ENCODE measurements around the gene SDC3. TPM values are rescaled to one million over a fixed set of nuclear protein-coding genes. Genes with fewer than 3 reads are reported as not detected.

The SDC3 gene
- total RNA-seq, 1 donor from 2014 or later = 23.0 TPM

GRCh38 chr1:30900486-30900885 is 8.1 kb downstream of the SDC3 start:
- peaks cover 20% of the 10 kb centered on the region for H3K4me1 ChIP-seq
- H3K27ac ChIP-seq = no peak overlapping the region
- Mint-ChIP-seq H3K4me1 (peaks cover 49% of the 10 kb centered on the region), H3K27me3 (ENCODE audit: insufficient read depth, low read depth) (peaks cover 2% of the 10 kb centered on the region), H3K27ac (no peak overlapping the region), H3K9me3 (no peaks in the 10 kb centered on the region), H3K4me3 (no peak overlapping the region), H3K36me3 (no peaks in the 10 kb centered on the region)
- no peak overlapping the region for H2AFZ ChIP-seq (replicated peaks)
- TF ChIP-seq EZH2 (IDR thresholded peaks at IDR 0.05) (no peak), CTCF (IDR thresholded peaks at IDR 0.05) (no peak), EZH2phosphoT487 (IDR thresholded peaks at IDR 0.05) (no peak)
- H3K9me3 ChIP-seq (ENCODE audit: low read depth) = no peaks in the 10 kb centered on the region
- H3K4me2 ChIP-seq = no peak overlapping the region
- peaks cover 52% of the 10 kb centered on the region for H4K20me1 ChIP-seq (ENCODE audit: low read depth)
- H3K27me3 ChIP-seq = no peaks in the 10 kb centered on the region
- DNase-seq (ENCODE audit: low spot score) = no peak
- no peaks in the 10 kb centered on the region for H3K36me3 ChIP-seq
- no peak overlapping the region for H3K9ac ChIP-seq
- peaks cover 37% of the 10 kb centered on the region for H3F3A ChIP-seq (ENCODE audit: low read depth)
- H3K4me3 ChIP-seq = no peak overlapping the region
- peaks cover 32% of the 10 kb centered on the region for H3K79me2 ChIP-seq (ENCODE audit: low read depth)

GRCh38 chr1:30899577-30900389 is 8.8 kb downstream of the SDC3 start:
- H3K4me2 ChIP-seq = no peak overlapping the region
- H3K36me3 ChIP-seq = no peaks in the 10 kb centered on the region
- Mint-ChIP-seq H3K4me1 (peaks cover 53% of the 10 kb centered on the region), H3K27ac (no peak overlapping the region), H3K4me3 (no peak overlapping the region), H3K36me3 (no peaks in the 10 kb centered on the region), H3K9me3 (no peaks in the 10 kb centered on the region), H3K27me3 (ENCODE audit: insufficient read depth, low read depth) (peaks cover 2% of the 10 kb centered on the region)
- peaks cover 27% of the 10 kb centered on the region for H3K79me2 ChIP-seq (ENCODE audit: low read depth)
- no peak overlapping the region for H3K27ac ChIP-seq
- TF ChIP-seq CTCF (IDR thresholded peaks at IDR 0.05) = no peak
- peaks cover 42% of the 10 kb centered on the region for H3F3A ChIP-seq (ENCODE audit: low read depth)
- no peak overlapping the region for H3K4me3 ChIP-seq
- H3K27me3 ChIP-seq = no peaks in the 10 kb centered on the region
- no peak overlapping the region for H2AFZ ChIP-seq (replicated peaks)
- DNase-seq (ENCODE audit: low spot score) = no peak
- no peak overlapping the region for H3K9ac ChIP-seq
- no peaks in the 10 kb centered on the region for H3K9me3 ChIP-seq (ENCODE audit: low read depth)
- peaks cover 25% of the 10 kb centered on the region for H3K4me1 ChIP-seq
- peaks cover 49% of the 10 kb centered on the region for H4K20me1 ChIP-seq (ENCODE audit: low read depth)

GRCh38 chr1:30898031-30898815 is 10.3 kb downstream of the SDC3 start:
- Mint-ChIP-seq H3K27me3 (ENCODE audit: insufficient read depth, low read depth) (peaks cover 4% of the 10 kb centered on the region), H3K4me3 (no peak overlapping the region), H3K4me1 (peaks cover 60% of the 10 kb centered on the region), H3K9me3 (no peaks in the 10 kb centered on the region), H3K36me3 (no peaks in the 10 kb centered on the region), H3K27ac (no peak overlapping the region)
- Histone ChIP-seq H3K9ac (no peak overlapping the region), H3K36me3 (no peaks in the 10 kb centered on the region), H3K9me3 (ENCODE audit: low read depth) (no peaks in the 10 kb centered on the region), H3K4me2 (no peak overlapping the region), H3K79me2 (ENCODE audit: low read depth) (peaks cover 15% of the 10 kb centered on the region), H3K4me3 (no peak overlapping the region), H2AFZ (replicated peaks) (no peak overlapping the region), H3K4me1 (peaks cover 28% of the 10 kb centered on the region), H3K27me3 (no peaks in the 10 kb centered on the region), H3K27ac (no peak overlapping the region), H3F3A (ENCODE audit: low read depth) (peaks cover 38% of the 10 kb centered on the region), H4K20me1 (ENCODE audit: low read depth) (peaks cover 45% of the 10 kb centered on the region)
- no peak for DNase-seq (ENCODE audit: low spot score)
- no peak for TF ChIP-seq EZH2phosphoT487 (IDR thresholded peaks at IDR 0.05)
- TF ChIP-seq CTCF (IDR thresholded peaks at IDR 0.05) = no peak
- TF ChIP-seq EZH2 (IDR thresholded peaks at IDR 0.05) = no peak

Measured in neural progenitor cell (in vitro differentiated cells).